ENCODE data around the gene MST1R. TPM values are rescaled to one million over a fixed set of nuclear protein-coding genes. Genes with fewer than 3 reads are reported as not detected.
"Not testable (repeated sequence)": the region's sequence is repeated elsewhere in the genome, so short reads cannot be mapped to it uniquely, and the experiment has no call there.

The MST1R gene
- polyA plus RNA-seq, 3 donors = 0.62 to 1.8 (median 1.6) TPM

- DNase-seq (ENCODE audit: low read depth in 3 of 3, low spot score in 2 of 3) = no peak
These were observed 9.2 kb upstream of the MST1R start for GRCh38 chr3:49912881-49913281.

- no peak for DNase-seq (ENCODE audit: low read depth in 3 of 3, low spot score in 2 of 3)
These were observed 7.9 kb upstream of the MST1R start for GRCh38 chr3:49911611-49912010.

GRCh38 chr3:49911124-49911420, 7.4 kb upstream of the MST1R start:
- DNase-seq (ENCODE audit: low read depth in 3 of 3, low spot score in 2 of 3) = no peak

GRCh38 chr3:49910409-49911123, 6.9 kb upstream of the MST1R start:
- no peak for DNase-seq (ENCODE audit: low read depth in 3 of 3, low spot score in 2 of 3)

- DNase-seq (ENCODE audit: low read depth in 3 of 3, low spot score in 2 of 3) = no peak
These were observed 4.9 kb upstream of the MST1R start for GRCh38 chr3:49908373-49909199.

- no peak for DNase-seq (ENCODE audit: low read depth in 3 of 3, low spot score in 2 of 3)
These were observed 2.5 kb upstream of the MST1R start for GRCh38 chr3:49906073-49906743.

GRCh38 chr3:49904448-49904847, 775 bp upstream of the MST1R start:
- not testable (repeated sequence) for DNase-seq (ENCODE audit: low read depth in 3 of 3, low spot score in 2 of 3)

GRCh38 chr3:49902511-49903345, 945 bp downstream of the MST1R start:
- DNase-seq (ENCODE audit: low read depth in 3 of 3, low spot score in 2 of 3) = no peak

GRCh38 chr3:49901366-49902339, 2.0 kb downstream of the MST1R start:
- DNase-seq (ENCODE audit: low read depth in 3 of 3, low spot score in 2 of 3) = no peak

GRCh38 chr3:49900491-49901153, 3.1 kb downstream of the MST1R start:
- no peak for DNase-seq (ENCODE audit: low read depth in 3 of 3, low spot score in 2 of 3)

- no peak for DNase-seq (ENCODE audit: low read depth in 3 of 3, low spot score in 2 of 3)
These were observed 3.9 kb downstream of the MST1R start for GRCh38 chr3:49899815-49900214.

- DNase-seq (ENCODE audit: low read depth in 3 of 3, low spot score in 2 of 3) = no peak
These were observed 4.7 kb downstream of the MST1R start for GRCh38 chr3:49898991-49899390.

GRCh38 chr3:49896345-49896744, 7.3 kb downstream of the MST1R start:
- DNase-seq (ENCODE audit: low read depth in 3 of 3, low spot score in 2 of 3) = no peak

- no peak for DNase-seq (ENCODE audit: low read depth in 3 of 3, low spot score in 2 of 3)
These were observed 7.9 kb downstream of the MST1R start for GRCh38 chr3:49895791-49896190.

- DNase-seq (ENCODE audit: low read depth in 3 of 3, low spot score in 2 of 3) = no peak
These were observed 14.4 kb downstream of the MST1R start for GRCh38 chr3:49889296-49889695.

GRCh38 chr3:49886922-49887265, 16.8 kb downstream of the MST1R start:
- no peak for DNase-seq (ENCODE audit: low read depth in 3 of 3, low spot score in 2 of 3)

GRCh38 chr3:49883998-49884397, 19.7 kb downstream of the MST1R start:
- no peak for DNase-seq (ENCODE audit: low read depth in 3 of 3, low spot score in 2 of 3)

- DNase-seq (ENCODE audit: low read depth in 3 of 3, low spot score in 2 of 3) = no peak
These were observed 21.5 kb downstream of the MST1R start for GRCh38 chr3:49882166-49882565.

GRCh38 chr3:49880581-49881315, 22.9 kb downstream of the MST1R start:
- DNase-seq (ENCODE audit: low read depth in 3 of 3, low spot score in 2 of 3) = no peak

Data from right renal cortex interstitium (tissue), 3 donors.